ENCODE measurements around the gene APOL5.

DNA sequence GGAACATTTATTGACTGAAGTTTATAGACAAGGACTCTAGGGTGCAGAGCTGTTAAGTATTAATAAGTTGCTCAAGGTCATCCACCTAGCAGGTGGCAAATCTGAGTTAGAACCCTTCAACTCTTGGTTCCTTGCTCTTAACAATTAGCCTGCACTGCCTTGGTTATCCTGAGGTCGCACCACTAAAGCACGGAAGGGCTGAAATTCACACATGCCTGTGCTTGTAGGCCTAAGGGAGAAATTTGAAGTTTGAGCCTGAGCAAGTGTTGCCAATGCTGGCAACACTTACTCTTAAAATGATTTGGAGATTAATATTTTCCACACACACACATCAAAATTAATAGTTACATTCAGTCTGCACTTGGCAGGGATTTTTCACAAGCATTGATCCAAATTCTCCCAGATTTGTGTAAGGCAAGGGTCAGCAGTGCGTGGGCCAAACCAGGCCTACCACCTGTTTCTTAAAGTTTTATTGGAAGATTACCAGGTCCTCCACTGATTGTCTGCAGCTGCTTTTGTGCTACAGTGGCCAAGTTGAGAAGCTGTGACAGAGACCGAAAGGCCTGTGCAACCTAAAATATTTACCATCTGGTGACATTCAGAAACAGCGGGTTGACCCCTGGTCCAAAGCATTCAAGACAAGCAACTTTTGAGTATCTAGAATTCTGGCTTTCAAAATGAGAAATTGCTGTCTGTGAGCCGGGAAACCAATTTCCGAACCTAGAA, 16.3 kb downstream of the APOL5 start:
- no peak for TF ChIP-seq POLR2A (IDR thresholded peaks at IDR 0.05)
- TF ChIP-seq, protein P1, sequence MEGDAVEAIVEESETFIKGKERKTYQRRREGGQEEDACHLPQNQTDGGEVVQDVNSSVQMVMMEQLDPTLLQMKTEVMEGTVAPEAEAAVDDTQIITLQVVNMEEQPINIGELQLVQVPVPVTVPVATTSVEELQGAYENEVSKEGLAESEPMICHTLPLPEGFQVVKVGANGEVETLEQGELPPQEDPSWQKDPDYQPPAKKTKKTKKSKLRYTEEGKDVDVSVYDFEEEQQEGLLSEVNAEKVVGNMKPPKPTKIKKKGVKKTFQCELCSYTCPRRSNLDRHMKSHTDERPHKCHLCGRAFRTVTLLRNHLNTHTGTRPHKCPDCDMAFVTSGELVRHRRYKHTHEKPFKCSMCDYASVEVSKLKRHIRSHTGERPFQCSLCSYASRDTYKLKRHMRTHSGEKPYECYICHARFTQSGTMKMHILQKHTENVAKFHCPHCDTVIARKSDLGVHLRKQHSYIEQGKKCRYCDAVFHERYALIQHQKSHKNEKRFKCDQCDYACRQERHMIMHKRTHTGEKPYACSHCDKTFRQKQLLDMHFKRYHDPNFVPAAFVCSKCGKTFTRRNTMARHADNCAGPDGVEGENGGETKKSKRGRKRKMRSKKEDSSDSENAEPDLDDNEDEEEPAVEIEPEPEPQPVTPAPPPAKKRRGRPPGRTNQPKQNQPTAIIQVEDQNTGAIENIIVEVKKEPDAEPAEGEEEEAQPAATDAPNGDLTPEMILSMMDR (IDR thresholded peaks at IDR 0.05), result no peak

All from suprapubic skin (tissue), 3 donors.